Activated T-helper 1 cell treated with anti-CD3 and anti-CD28 coated beads, Interleukin-2, amount 50 U/mL, for 16 hours (primary cell): ENCODE results near the gene RALGAPA1.
"Not testable (repeated sequence)": the region's sequence is repeated elsewhere in the genome, so short reads cannot be mapped to it uniquely, and the experiment has no call there.

Experiments
- DNase-seq, 2 donors: peaks; one replicate each; pipeline ENCODE4 v3.0.0-alpha.2; 2020; ENCODE audit warnings: low read depth in 1 of 2, low spot score in 1 of 2

The RALGAPA1 gene

GRCh38 chr14:35632271-35632670 is 176.8 kb downstream of the RALGAPA1 start:
- DNase-seq = no peak

GRCh38 chr14:35631071-35631805 is 177.9 kb downstream of the RALGAPA1 start:
- DNase-seq = no peak

- DNase-seq = no peak
These were observed 180.1 kb downstream of the RALGAPA1 start for GRCh38 chr14:35628989-35629388.

- DNase-seq = not testable (repeated sequence)
These were observed 182.1 kb downstream of the RALGAPA1 start for GRCh38 chr14:35626947-35627346.

GRCh38 chr14:35621996-35622395 is 187.1 kb downstream of the RALGAPA1 start:
- not testable (repeated sequence) for DNase-seq

GRCh38 chr14:35619998-35620397 is 189.1 kb downstream of the RALGAPA1 start:
- not testable (repeated sequence) for DNase-seq

- not testable (repeated sequence) for DNase-seq
These were observed 189.6 kb downstream of the RALGAPA1 start for GRCh38 chr14:35619461-35619860.

- no peak for DNase-seq
These were observed 191.6 kb downstream of the RALGAPA1 start for GRCh38 chr14:35617500-35617899.

GRCh38 chr14:35607380-35607779 is 201.7 kb downstream of the RALGAPA1 start:
- no peak for DNase-seq

- no peak for DNase-seq
These were observed 208.8 kb downstream of the RALGAPA1 start for GRCh38 chr14:35600253-35600652.

GRCh38 chr14:35594616-35595015 is 214.5 kb downstream of the RALGAPA1 start:
- DNase-seq = no peak

- not testable (repeated sequence) for DNase-seq
These were observed 221.7 kb downstream of the RALGAPA1 start for GRCh38 chr14:35587373-35587772.

GRCh38 chr14:35578639-35579038 is 230.5 kb downstream of the RALGAPA1 start:
- no peak for DNase-seq

GRCh38 chr14:35578135-35578534 is 231.0 kb downstream of the RALGAPA1 start:
- DNase-seq = no peak

- DNase-seq = no peak
These were observed 232.2 kb downstream of the RALGAPA1 start for GRCh38 chr14:35576856-35577255.

- DNase-seq = no peak
These were observed 232.8 kb downstream of the RALGAPA1 start for GRCh38 chr14:35576260-35576659.

GRCh38 chr14:35573911-35574310 is 235.2 kb downstream of the RALGAPA1 start:
- DNase-seq = no peak

- no peak for DNase-seq
These were observed 237.5 kb downstream of the RALGAPA1 start for GRCh38 chr14:35571598-35571997.

- no peak for DNase-seq
These were observed 243.1 kb downstream of the RALGAPA1 start for GRCh38 chr14:35565871-35566464.

GRCh38 chr14:35558680-35559079 is 250.4 kb downstream of the RALGAPA1 start:
- DNase-seq = no peak

- DNase-seq = no peak
These were observed 251.8 kb downstream of the RALGAPA1 start for GRCh38 chr14:35557221-35557747.

- DNase-seq = no peak
These were observed 252.5 kb downstream of the RALGAPA1 start for GRCh38 chr14:35556548-35556947.
